ENCODE results near the gene PDGFC.

DNA sequence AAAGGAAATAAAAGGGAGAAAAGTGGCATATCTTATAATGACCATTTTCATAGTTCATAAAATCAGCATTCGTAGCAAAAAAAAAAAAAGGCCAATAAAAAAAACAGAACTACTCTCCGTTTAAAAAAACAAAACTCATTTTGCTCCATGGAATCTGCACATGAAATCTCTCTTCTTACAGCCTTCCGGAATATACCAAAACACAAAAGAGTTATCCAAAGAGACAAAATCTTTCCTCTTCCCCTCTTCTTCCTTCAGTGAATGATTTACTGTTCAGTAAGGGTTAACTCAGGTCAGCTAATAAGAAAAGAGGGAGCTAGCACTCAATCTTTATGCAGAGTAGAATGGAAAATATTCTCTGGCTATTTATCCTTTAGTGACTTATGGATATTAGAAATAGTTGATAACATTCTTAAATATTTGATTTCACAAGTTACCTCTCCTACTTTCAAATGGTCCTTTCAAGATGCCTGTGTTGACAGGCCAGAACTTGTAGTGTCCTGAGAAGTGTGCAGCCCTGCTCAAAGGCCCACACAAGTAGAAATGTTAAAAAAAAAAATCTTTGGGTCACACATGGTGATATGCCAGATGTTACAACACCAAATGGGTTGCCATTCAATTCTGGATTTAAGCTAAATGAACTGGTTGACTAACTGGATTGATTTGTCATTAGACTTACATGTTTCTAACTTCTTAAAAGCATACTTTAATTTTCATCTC, 42.1 kb downstream of the PDGFC start:
- TF ChIP-seq, protein P1, sequence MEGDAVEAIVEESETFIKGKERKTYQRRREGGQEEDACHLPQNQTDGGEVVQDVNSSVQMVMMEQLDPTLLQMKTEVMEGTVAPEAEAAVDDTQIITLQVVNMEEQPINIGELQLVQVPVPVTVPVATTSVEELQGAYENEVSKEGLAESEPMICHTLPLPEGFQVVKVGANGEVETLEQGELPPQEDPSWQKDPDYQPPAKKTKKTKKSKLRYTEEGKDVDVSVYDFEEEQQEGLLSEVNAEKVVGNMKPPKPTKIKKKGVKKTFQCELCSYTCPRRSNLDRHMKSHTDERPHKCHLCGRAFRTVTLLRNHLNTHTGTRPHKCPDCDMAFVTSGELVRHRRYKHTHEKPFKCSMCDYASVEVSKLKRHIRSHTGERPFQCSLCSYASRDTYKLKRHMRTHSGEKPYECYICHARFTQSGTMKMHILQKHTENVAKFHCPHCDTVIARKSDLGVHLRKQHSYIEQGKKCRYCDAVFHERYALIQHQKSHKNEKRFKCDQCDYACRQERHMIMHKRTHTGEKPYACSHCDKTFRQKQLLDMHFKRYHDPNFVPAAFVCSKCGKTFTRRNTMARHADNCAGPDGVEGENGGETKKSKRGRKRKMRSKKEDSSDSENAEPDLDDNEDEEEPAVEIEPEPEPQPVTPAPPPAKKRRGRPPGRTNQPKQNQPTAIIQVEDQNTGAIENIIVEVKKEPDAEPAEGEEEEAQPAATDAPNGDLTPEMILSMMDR (IDR thresholded peaks at IDR 0.05): no peak
- TF ChIP-seq POLR2A (IDR thresholded peaks at IDR 0.05): no peak
